ENCODE results near the gene DNAI1. TPM values are rescaled to one million over a fixed set of nuclear protein-coding genes. Genes with fewer than 3 reads are reported as not detected.

The DNAI1 gene
- total and polyA plus RNA-seq, 2 of the 13 experiments (the other 11 are each of a cell fraction or from before 2014, with no cell fraction given): not detected

- no peak for TF ChIP-seq SRSF9 (IDR thresholded peaks at IDR 0.05; ENCODE audit: borderline replicate concordance, insufficient read depth, low read depth, low read length, poor library complexity, severe bottlenecking)
- no peak; the same call in 1 of the 2 replicates for TF ChIP-seq HCFC1 (IDR thresholded peaks at IDR 0.05; ENCODE audit: low read depth, low read length)
- TF ChIP-seq ZNF580 (CRISPR knock-in tag; IDR thresholded peaks at IDR 0.05; ENCODE audit: borderline replicate concordance, low read depth): no peak
- TF ChIP-seq ARNT2 (CRISPR knock-in tag; IDR thresholded peaks at IDR 0.05; ENCODE audit: low read depth): no peak
- no peak for TF ChIP-seq SSRP1 (CRISPR knock-in tag; IDR thresholded peaks at IDR 0.05)
- TF ChIP-seq HNRNPH1 (optimal IDR thresholded peaks at IDR 0.05; ENCODE audit: low read depth, low read length): no peak
- TF ChIP-seq POLR2A (IDR thresholded peaks at IDR 0.05; ENCODE audit: insufficient read depth in 1 of 2, low read depth in 2 of 2, low read length in 2 of 2): peak; percentile 69 to 81
- peak; percentile 62 for TF ChIP-seq POLR2G (IDR thresholded peaks at IDR 0.05; ENCODE audit: low read depth, low read length)
- no peak for TF ChIP-seq ZFP36 (IDR thresholded peaks at IDR 0.05; ENCODE audit: borderline replicate concordance, low read depth, low read length, partially characterized antibody)
- no peak for TF ChIP-seq ZC3H4 (CRISPR knock-in tag; IDR thresholded peaks at IDR 0.05; ENCODE audit: borderline replicate concordance)
- no peak for TF ChIP-seq KDM5A (IDR thresholded peaks at IDR 0.05; ENCODE audit: borderline replicate concordance, low read length)
- no peak for TF ChIP-seq GTF2F1 (IDR thresholded peaks at IDR 0.05; ENCODE audit: low read length)
- no peak for TF ChIP-seq ZNF576 (CRISPR knock-in tag; IDR thresholded peaks at IDR 0.05)
- TF ChIP-seq ZNF607 (CRISPR knock-in tag; IDR thresholded peaks at IDR 0.05; ENCODE audit: borderline replicate concordance): no peak
- peak; percentile 42; the same call in 1 of the 2 replicates for TF ChIP-seq ETV5 (CRISPR knock-in tag; IDR thresholded peaks at IDR 0.05; ENCODE audit: borderline replicate concordance)
- TF ChIP-seq ZNF281 (CRISPR knock-in tag; IDR thresholded peaks at IDR 0.05; ENCODE audit: borderline replicate concordance): no peak
- TF ChIP-seq SP4 (CRISPR knock-in tag; IDR thresholded peaks at IDR 0.05): peak; percentile 96
- TF ChIP-seq ONECUT2 (CRISPR knock-in tag; IDR thresholded peaks at IDR 0.05): no peak
- TF ChIP-seq MZF1 (CRISPR knock-in tag; IDR thresholded peaks at IDR 0.05; ENCODE audit: borderline replicate concordance): no peak
- no peak for TF ChIP-seq ZBTB33 (CRISPR knock-in tag; IDR thresholded peaks at IDR 0.05)
These were observed at the start of gene DNAI1, which contains the start of gene FAM219A (continued) for GRCh38 chr9:34458013-34458958.

All from HepG2 (cell line).